Smooth muscle cell (in vitro differentiated cells): Measurements from ENCODE around the gene ARHGAP25. TPM values are rescaled to one million over a fixed set of nuclear protein-coding genes. Genes with fewer than 3 reads are reported as not detected.
A peak's percentile ranks its signal among the peaks of the same experiment; 100 is the strongest.

ENCODE experiments used
- DNase-seq: peaks from one replicate; lab custom pipeline; 2025; ENCODE audit not compliant: unreplicated experiment; lab: John Stamatoyannopoulos, UW
- H2AFZ ChIP-seq: fragments of 200-600 bp; sonication (generic); 2 replicates; pipeline ENCODE4 v1.6.0; 2016; ENCODE audit warnings: antibody characterized with exemption, low read depth, mild to moderate bottlenecking
- H3F3A ChIP-seq: fragments of 200-600 bp; sonication (generic); 2 replicates; pipeline ENCODE4 v1.6.0; 2017; ENCODE audit warnings: antibody characterized with exemption, low read depth
- H3K27ac ChIP-seq: fragments of 200-600 bp; sonication (generic); 2 replicates; pipeline ENCODE4 v1.5.1; 2016; ENCODE audit warnings: low read depth, mild to moderate bottlenecking
- H3K27me3 ChIP-seq: fragments of 200-600 bp; sonication (generic); 2 replicates; pipeline ENCODE4 v1.6.1; 2016; ENCODE audit warnings: low read depth, mild to moderate bottlenecking
- H3K36me3 ChIP-seq: fragments of 200-600 bp; sonication (generic); 2 replicates; pipeline ENCODE4 v1.5.1; 2016; ENCODE audit warnings: low read depth
- H3K4me1 ChIP-seq: fragments of 200-600 bp; sonication (generic); 2 replicates; pipeline ENCODE4 v1.5.1; 2016; ENCODE audit warnings: low read depth
- H3K4me2 ChIP-seq: fragments of 200-600 bp; sonication (generic); 2 replicates; pipeline ENCODE4 v1.6.0; 2016; ENCODE audit warnings: mild to moderate bottlenecking
- H3K4me3 ChIP-seq: fragments of 200-600 bp; sonication (generic); 2 replicates; pipeline ENCODE4 v1.5.1; 2016; ENCODE audit warnings: mild to moderate bottlenecking
- H3K79me2 ChIP-seq: fragments of 200-600 bp; sonication (generic); 2 replicates; pipeline ENCODE4 v1.6.0; 2016; ENCODE audit warnings: low read depth, mild to moderate bottlenecking
- H3K9ac ChIP-seq: fragments of 200-600 bp; sonication (generic); 2 replicates; pipeline ENCODE4 v1.6.0; 2016; ENCODE audit warnings: low read depth
- H3K9me3 ChIP-seq: fragments of 200-600 bp; sonication (generic); replicated peaks from 2 replicates; pipeline ENCODE4 v1.5.1; 2016; ENCODE audit warnings: low read depth
- H4K20me1 ChIP-seq: fragments of 200-600 bp; sonication (generic); 2 replicates; pipeline ENCODE4 v1.6.0; 2016; ENCODE audit warnings: low read depth
- whole genome bisulfite sequencing: methylation state at CpG from one replicate; pipeline ENCODE4 v1.1.7; 2016; ENCODE audit warnings: low lambda C conversion rate; 5-methylcytosine and 5-hydroxymethylcytosine counted together
- polyA plus RNA-seq: library from polyadenylated mRNA; unstranded; fragments of >200 nt; fragmentation: Nextera tagmentation; extraction: Ambion mirVana; gene quantifications from 2 replicates; pipeline ENCODE4 v1.2.1, GENCODE V29; 2016
- total RNA-seq: library from RNA; depleted of rRNA; stranded (reverse); fragments of >200 nt; gene quantifications from 2 replicates; pipeline ENCODE4 v1.2.3, GENCODE V29; 2014
- TF ChIP-seq, protein P1 (sequence below): fragments of 200-600 bp; sonication (generic); IDR thresholded peaks from 2 replicates; pipeline ENCODE4 v1.5.1; 2017; ENCODE audit warnings: borderline replicate concordance, mild to moderate bottlenecking, antibody characterized with exemption; ENCODE audit not compliant: insufficient read depth, poor library complexity, severe bottlenecking

The ARHGAP25 gene
- total and polyA plus RNA-seq, 2 experiments from 2014 or later = 1.5 to 2.0 TPM

DNA sequence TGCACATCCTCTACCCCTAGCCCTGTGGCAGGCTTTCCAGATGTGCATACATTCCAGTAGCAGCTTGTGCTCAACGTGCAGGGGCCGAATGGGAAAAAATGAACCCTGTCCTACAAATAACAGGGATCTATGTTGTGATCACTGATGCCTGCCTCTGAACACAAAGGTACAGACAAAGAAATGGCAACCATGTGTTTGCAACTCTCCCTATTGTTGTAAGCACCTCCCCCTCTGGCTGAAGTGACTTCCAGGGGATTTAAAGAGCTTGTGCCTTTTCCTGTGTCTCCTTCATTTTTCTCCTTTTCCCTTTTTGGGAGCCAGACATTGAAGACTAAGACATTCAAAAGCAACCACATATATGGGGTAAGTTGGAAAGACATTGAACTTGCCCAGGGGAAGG lies 21.6 kb downstream of the ARHGAP25 start:
- Histone ChIP-seq H3K27me3 (no peaks in the 10 kb centered on the region), H3K36me3 (no peaks in the 10 kb centered on the region), H3K4me3 (no peak overlapping the region), H3K27ac (peak overlapping the region; percentile 34), H3K4me1 (peaks cover 19% of the 10 kb centered on the region), H3K4me2 (peak overlapping the region; percentile 60), H4K20me1 (no peaks in the 10 kb centered on the region), H3K79me2 (no peaks in the 10 kb centered on the region), H3F3A (no peaks in the 10 kb centered on the region), H3K9ac (no peak overlapping the region), H3K9me3 (no peaks in the 10 kb centered on the region), H2AFZ (no peak overlapping the region)
- TF ChIP-seq, protein P1, sequence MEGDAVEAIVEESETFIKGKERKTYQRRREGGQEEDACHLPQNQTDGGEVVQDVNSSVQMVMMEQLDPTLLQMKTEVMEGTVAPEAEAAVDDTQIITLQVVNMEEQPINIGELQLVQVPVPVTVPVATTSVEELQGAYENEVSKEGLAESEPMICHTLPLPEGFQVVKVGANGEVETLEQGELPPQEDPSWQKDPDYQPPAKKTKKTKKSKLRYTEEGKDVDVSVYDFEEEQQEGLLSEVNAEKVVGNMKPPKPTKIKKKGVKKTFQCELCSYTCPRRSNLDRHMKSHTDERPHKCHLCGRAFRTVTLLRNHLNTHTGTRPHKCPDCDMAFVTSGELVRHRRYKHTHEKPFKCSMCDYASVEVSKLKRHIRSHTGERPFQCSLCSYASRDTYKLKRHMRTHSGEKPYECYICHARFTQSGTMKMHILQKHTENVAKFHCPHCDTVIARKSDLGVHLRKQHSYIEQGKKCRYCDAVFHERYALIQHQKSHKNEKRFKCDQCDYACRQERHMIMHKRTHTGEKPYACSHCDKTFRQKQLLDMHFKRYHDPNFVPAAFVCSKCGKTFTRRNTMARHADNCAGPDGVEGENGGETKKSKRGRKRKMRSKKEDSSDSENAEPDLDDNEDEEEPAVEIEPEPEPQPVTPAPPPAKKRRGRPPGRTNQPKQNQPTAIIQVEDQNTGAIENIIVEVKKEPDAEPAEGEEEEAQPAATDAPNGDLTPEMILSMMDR = no peak
- 50% methylated on average over 2 of the region's 2 CpGs for WGBS
- no peak for DNase-seq

DNA sequence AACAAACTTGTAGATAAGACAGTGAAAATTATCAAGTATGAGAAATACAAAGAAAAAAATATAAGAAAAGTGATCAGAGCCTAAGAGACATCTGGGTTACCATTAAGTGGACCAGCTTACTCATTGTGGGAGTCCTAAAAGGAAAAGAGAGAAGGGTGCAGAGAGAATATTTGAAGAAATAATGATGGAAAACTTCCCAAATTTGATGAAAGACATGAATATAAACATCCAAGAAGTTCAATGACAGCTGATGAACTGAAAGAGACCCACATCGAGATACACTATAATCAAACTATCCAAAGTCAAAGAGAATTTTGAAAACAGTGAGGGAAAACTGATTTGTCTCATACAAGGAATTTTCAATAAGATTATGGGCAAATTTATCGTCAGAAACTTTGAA lies 22.5 kb downstream of the ARHGAP25 start:
- Histone ChIP-seq H3F3A (peaks cover 5% of the 10 kb centered on the region), H3K4me3 (no peak overlapping the region), H3K9me3 (no peaks in the 10 kb centered on the region), H3K4me1 (peaks cover 19% of the 10 kb centered on the region), H3K79me2 (no peaks in the 10 kb centered on the region), H3K9ac (no peak overlapping the region), H3K36me3 (no peaks in the 10 kb centered on the region), H4K20me1 (no peaks in the 10 kb centered on the region), H2AFZ (no peak overlapping the region), H3K27me3 (no peaks in the 10 kb centered on the region), H3K27ac (no peak overlapping the region), H3K4me2 (no peak overlapping the region)
- TF ChIP-seq, protein P1 = no peak
- WGBS = 97% methylated on average over 2 of the region's 2 CpGs
- DNase-seq = no peak

DNA sequence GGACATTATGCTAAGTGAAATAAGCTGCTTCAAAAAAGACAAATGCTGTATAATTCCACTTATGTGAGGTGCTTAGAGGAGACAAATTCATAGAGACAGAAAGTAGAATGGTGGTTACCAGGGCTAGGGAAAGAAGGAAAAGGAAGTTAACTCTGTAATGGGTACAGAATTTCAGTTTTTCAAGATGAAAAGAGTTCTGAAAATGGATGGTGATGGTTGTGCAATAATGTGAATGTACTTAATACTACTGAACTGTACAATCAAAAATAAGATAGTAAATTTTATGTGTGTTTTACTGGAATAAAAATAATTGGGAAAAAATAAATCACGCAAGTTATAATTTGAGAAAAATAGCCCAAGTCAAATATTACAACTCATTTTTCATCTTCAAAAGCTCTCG lies 27.5 kb downstream of the ARHGAP25 start:
- Histone ChIP-seq H3K27ac (peak overlapping the region; percentile 91), H3K9me3 (no peaks in the 10 kb centered on the region), H3K4me1 (peaks cover 34% of the 10 kb centered on the region), H3K36me3 (no peaks in the 10 kb centered on the region), H3F3A (peaks cover 25% of the 10 kb centered on the region), H3K4me2 (peak overlapping the region; percentile 72), H2AFZ (no peak overlapping the region), H3K27me3 (no peaks in the 10 kb centered on the region), H3K9ac (peak overlapping the region; percentile 15), H3K79me2 (no peaks in the 10 kb centered on the region), H3K4me3 (no peak overlapping the region), H4K20me1 (no peaks in the 10 kb centered on the region)
- DNase-seq = no peak
- TF ChIP-seq, protein P1 = no peak
- WGBS = 54% methylated on average over 2 of the region's 2 CpGs

DNA sequence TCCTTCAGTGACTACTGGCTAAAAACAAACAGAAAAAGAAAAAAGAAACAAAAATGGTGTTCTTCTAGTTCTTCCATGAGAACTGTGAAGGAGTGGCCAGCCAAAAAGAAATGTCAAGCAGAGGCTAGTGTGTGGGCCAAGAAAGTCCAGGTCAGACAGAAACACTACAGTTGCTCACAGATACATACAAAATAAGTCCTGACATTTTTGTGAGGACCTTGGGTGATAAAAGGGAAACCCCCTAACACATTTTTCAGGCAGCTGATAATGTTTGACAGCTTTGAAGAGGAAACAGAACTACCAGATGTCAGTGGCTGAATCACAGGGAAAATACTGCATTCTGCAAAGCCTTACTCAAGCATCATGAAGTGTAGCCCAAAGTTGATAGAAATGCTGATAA lies 28.1 kb downstream of the ARHGAP25 start:
- Histone ChIP-seq H3K79me2 (no peaks in the 10 kb centered on the region), H3K27ac (peak overlapping the region; percentile 91), H3F3A (peaks cover 25% of the 10 kb centered on the region), H3K4me2 (peak overlapping the region; percentile 72), H4K20me1 (no peaks in the 10 kb centered on the region), H3K9me3 (no peaks in the 10 kb centered on the region), H3K9ac (peak overlapping the region; percentile 15), H3K27me3 (no peaks in the 10 kb centered on the region), H3K4me1 (peaks cover 34% of the 10 kb centered on the region), H3K36me3 (no peaks in the 10 kb centered on the region), H3K4me3 (no peak overlapping the region), H2AFZ (no peak overlapping the region)
- DNase-seq = no peak
- TF ChIP-seq, protein P1 = no peak
